ENCODE results near the gene CACNB2.

CACNB2 gene

GRCh38 chr10:18476076-18476647 lies 335.9 kb downstream of the CACNB2 start:
- no peak for FAIRE-seq
- DNase-seq (ENCODE audit: insufficient read length, low spot score), result no peak
- TF ChIP-seq TAF1 (IDR thresholded peaks at IDR 0.05; ENCODE audit: low read depth, low read length) (no peak), PAX5 (IDR thresholded peaks at IDR 0.05; ENCODE audit: insufficient read depth, low read length, severe bottlenecking) (no peak), POLR2AphosphoS5 (IDR thresholded peaks at IDR 0.05; ENCODE audit: low read depth, low read length) (no peak), POU2F2 (IDR thresholded peaks at IDR 0.05; ENCODE audit: low read depth, low read length) (no peak), POLR2A (IDR thresholded peaks at IDR 0.05; ENCODE audit: low read depth, low read length) (no peak), SPI1 (IDR thresholded peaks at IDR 0.05; ENCODE audit: low read depth, low read length) (no peak)

- no peak for TF ChIP-seq PAX5 (IDR thresholded peaks at IDR 0.05; ENCODE audit: insufficient read depth, low read length, severe bottlenecking)
- TF ChIP-seq SPI1 (IDR thresholded peaks at IDR 0.05; ENCODE audit: low read depth, low read length), result no peak
- TF ChIP-seq POLR2AphosphoS5 (IDR thresholded peaks at IDR 0.05; ENCODE audit: low read depth, low read length), result no peak
- no peak for TF ChIP-seq TAF1 (IDR thresholded peaks at IDR 0.05; ENCODE audit: low read depth, low read length)
- no peak for TF ChIP-seq POU2F2 (IDR thresholded peaks at IDR 0.05; ENCODE audit: low read depth, low read length)
- TF ChIP-seq POLR2A (IDR thresholded peaks at IDR 0.05; ENCODE audit: low read depth, low read length), result no peak
Observed at GRCh38 chr10:18478354-18478753, 338.1 kb downstream of the CACNB2 start.

GRCh38 chr10:18479502-18479901 lies 339.3 kb downstream of the CACNB2 start:
- DNase-seq (ENCODE audit: insufficient read length, low spot score) (no peak), FAIRE-seq (no peak)
- no peak for TF ChIP-seq TAF1 (IDR thresholded peaks at IDR 0.05; ENCODE audit: low read depth, low read length)
- no peak for TF ChIP-seq SPI1 (IDR thresholded peaks at IDR 0.05; ENCODE audit: low read depth, low read length)
- no peak for TF ChIP-seq POLR2A (IDR thresholded peaks at IDR 0.05; ENCODE audit: low read depth, low read length)
- TF ChIP-seq PAX5 (IDR thresholded peaks at IDR 0.05; ENCODE audit: insufficient read depth, low read length, severe bottlenecking), result no peak
- TF ChIP-seq POU2F2 (IDR thresholded peaks at IDR 0.05; ENCODE audit: low read depth, low read length), result no peak
- no peak for TF ChIP-seq POLR2AphosphoS5 (IDR thresholded peaks at IDR 0.05; ENCODE audit: low read depth, low read length)

More at GRCh38 chr10:18478354-18478753, 338.1 kb downstream of the CACNB2 start:
- DNase-seq (ENCODE audit: insufficient read length, low spot score), result no peak
- FAIRE-seq, result no peak

GRCh38 chr10:18483516-18484186 lies 343.4 kb downstream of the CACNB2 start:
- DNase-seq (ENCODE audit: insufficient read length, low spot score) (no peak), FAIRE-seq (no peak)
- no peak for TF ChIP-seq POU2F2 (IDR thresholded peaks at IDR 0.05; ENCODE audit: low read depth, low read length)
- no peak for TF ChIP-seq POLR2A (IDR thresholded peaks at IDR 0.05; ENCODE audit: low read depth, low read length)
- TF ChIP-seq SPI1 (IDR thresholded peaks at IDR 0.05; ENCODE audit: low read depth, low read length), result no peak

GRCh38 chr10:18486438-18486837 lies 346.2 kb downstream of the CACNB2 start:
- DNase-seq (ENCODE audit: insufficient read length, low spot score), result no peak
- no peak for FAIRE-seq
- no peak for TF ChIP-seq POU2F2 (IDR thresholded peaks at IDR 0.05; ENCODE audit: low read depth, low read length)
- no peak for TF ChIP-seq SPI1 (IDR thresholded peaks at IDR 0.05; ENCODE audit: low read depth, low read length)

- FAIRE-seq (no peak), DNase-seq (ENCODE audit: insufficient read length, low spot score) (no peak)
- TF ChIP-seq POLR2AphosphoS5 (IDR thresholded peaks at IDR 0.05; ENCODE audit: low read depth, low read length) (no peak), SPI1 (IDR thresholded peaks at IDR 0.05; ENCODE audit: low read depth, low read length) (no peak), TAF1 (IDR thresholded peaks at IDR 0.05; ENCODE audit: low read depth, low read length) (no peak), PAX5 (IDR thresholded peaks at IDR 0.05; ENCODE audit: insufficient read depth, low read length, severe bottlenecking) (no peak), POLR2A (IDR thresholded peaks at IDR 0.05; ENCODE audit: low read depth, low read length) (no peak), POU2F2 (IDR thresholded peaks at IDR 0.05; ENCODE audit: low read depth, low read length) (no peak)
Observed at GRCh38 chr10:18490755-18491154, 350.5 kb downstream of the CACNB2 start.

- DNase-seq (ENCODE audit: insufficient read length, low spot score) (no peak), FAIRE-seq (no peak)
- TF ChIP-seq SPI1 (IDR thresholded peaks at IDR 0.05; ENCODE audit: low read depth, low read length), result no peak
- no peak for TF ChIP-seq POLR2AphosphoS5 (IDR thresholded peaks at IDR 0.05; ENCODE audit: low read depth, low read length)
- no peak for TF ChIP-seq PAX5 (IDR thresholded peaks at IDR 0.05; ENCODE audit: insufficient read depth, low read length, severe bottlenecking)
- no peak for TF ChIP-seq POU2F2 (IDR thresholded peaks at IDR 0.05; ENCODE audit: low read depth, low read length)
- no peak for TF ChIP-seq TAF1 (IDR thresholded peaks at IDR 0.05; ENCODE audit: low read depth, low read length)
- TF ChIP-seq POLR2A (IDR thresholded peaks at IDR 0.05; ENCODE audit: low read depth, low read length), result no peak
Observed at GRCh38 chr10:18497806-18498369, 357.7 kb downstream of the CACNB2 start.

- TF ChIP-seq PAX5 (IDR thresholded peaks at IDR 0.05; ENCODE audit: insufficient read depth, low read length, severe bottlenecking) (no peak), TAF1 (IDR thresholded peaks at IDR 0.05; ENCODE audit: low read depth, low read length) (no peak)
- DNase-seq (ENCODE audit: insufficient read length, low spot score) (no peak), FAIRE-seq (no peak)
Observed at GRCh38 chr10:18498998-18499397, 358.8 kb downstream of the CACNB2 start.

GRCh38 chr10:18500576-18500975 lies 360.4 kb downstream of the CACNB2 start:
- no peak for DNase-seq (ENCODE audit: insufficient read length, low spot score)
- TF ChIP-seq POLR2A (IDR thresholded peaks at IDR 0.05; ENCODE audit: low read depth, low read length), result no peak
- TF ChIP-seq PAX5 (IDR thresholded peaks at IDR 0.05; ENCODE audit: insufficient read depth, low read length, severe bottlenecking), result no peak
- TF ChIP-seq POLR2AphosphoS5 (IDR thresholded peaks at IDR 0.05; ENCODE audit: low read depth, low read length), result no peak
- TF ChIP-seq POU2F2 (IDR thresholded peaks at IDR 0.05; ENCODE audit: low read depth, low read length), result no peak
- TF ChIP-seq TAF1 (IDR thresholded peaks at IDR 0.05; ENCODE audit: low read depth, low read length), result no peak
- TF ChIP-seq SPI1 (IDR thresholded peaks at IDR 0.05; ENCODE audit: low read depth, low read length), result no peak
- FAIRE-seq, result no peak

- DNase-seq (ENCODE audit: insufficient read length, low spot score) (peak; percentile 13), FAIRE-seq (peak; percentile 71)
- TF ChIP-seq POU2F2 (IDR thresholded peaks at IDR 0.05; ENCODE audit: low read depth, low read length), result no peak
- TF ChIP-seq POLR2AphosphoS5 (IDR thresholded peaks at IDR 0.05; ENCODE audit: low read depth, low read length), result no peak
- no peak for TF ChIP-seq TAF1 (IDR thresholded peaks at IDR 0.05; ENCODE audit: low read depth, low read length)
- no peak for TF ChIP-seq PAX5 (IDR thresholded peaks at IDR 0.05; ENCODE audit: insufficient read depth, low read length, severe bottlenecking)
- no peak for TF ChIP-seq POLR2A (IDR thresholded peaks at IDR 0.05; ENCODE audit: low read depth, low read length)
- no peak for TF ChIP-seq SPI1 (IDR thresholded peaks at IDR 0.05; ENCODE audit: low read depth, low read length)
Observed at GRCh38 chr10:18501198-18501597, 361.0 kb downstream of the CACNB2 start.
